Measurements from ENCODE around the gene SULT2A1. TPM values are rescaled to one million over a fixed set of nuclear protein-coding genes. Genes with fewer than 3 reads are reported as not detected.
"Not testable (repeated sequence)": the region's sequence is repeated elsewhere in the genome, so short reads cannot be mapped to it uniquely, and the experiment has no call there.

SULT2A1 gene, protein sequence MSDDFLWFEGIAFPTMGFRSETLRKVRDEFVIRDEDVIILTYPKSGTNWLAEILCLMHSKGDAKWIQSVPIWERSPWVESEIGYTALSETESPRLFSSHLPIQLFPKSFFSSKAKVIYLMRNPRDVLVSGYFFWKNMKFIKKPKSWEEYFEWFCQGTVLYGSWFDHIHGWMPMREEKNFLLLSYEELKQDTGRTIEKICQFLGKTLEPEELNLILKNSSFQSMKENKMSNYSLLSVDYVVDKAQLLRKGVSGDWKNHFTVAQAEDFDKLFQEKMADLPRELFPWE
- not detected for total RNA-seq

DNA sequence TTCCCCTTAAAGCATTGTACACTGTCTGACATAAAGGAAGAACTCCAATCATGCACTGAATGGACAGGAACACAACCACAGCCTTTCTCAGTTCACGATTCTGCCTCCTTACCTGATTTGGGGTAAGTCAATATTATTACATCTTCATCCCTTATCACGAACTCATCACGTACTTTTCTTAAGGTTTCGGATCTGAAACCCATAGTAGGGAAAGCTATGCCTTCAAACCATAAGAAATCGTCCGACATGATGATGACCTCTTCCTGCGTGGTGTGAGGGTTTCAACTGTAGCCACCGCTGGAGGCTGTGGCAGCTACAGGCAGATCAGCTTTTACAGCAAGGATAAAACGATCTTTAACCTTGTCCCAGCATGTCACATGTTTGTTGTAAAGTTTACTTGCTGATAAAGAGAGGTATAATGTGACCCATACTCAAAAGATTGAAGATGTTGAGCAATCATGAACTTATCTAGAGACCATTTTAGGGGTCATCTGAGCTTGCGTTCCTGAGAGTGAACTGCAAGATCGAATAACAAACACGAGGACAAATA, at the start of gene SULT2A1:
SULT2A1 (minus strand) TSS at position 306 of the 550 bp plus-strand sequence; CDS start at position 248, 58 bp downstream.
- H3K27me3 ChIP-seq: no peaks in the 10 kb centered on the region
- no peaks in the 10 kb centered on the region for H3K36me3 ChIP-seq
- no peak within 1 kb of the TSS for H3K27ac ChIP-seq
- TF ChIP-seq, protein P1, sequence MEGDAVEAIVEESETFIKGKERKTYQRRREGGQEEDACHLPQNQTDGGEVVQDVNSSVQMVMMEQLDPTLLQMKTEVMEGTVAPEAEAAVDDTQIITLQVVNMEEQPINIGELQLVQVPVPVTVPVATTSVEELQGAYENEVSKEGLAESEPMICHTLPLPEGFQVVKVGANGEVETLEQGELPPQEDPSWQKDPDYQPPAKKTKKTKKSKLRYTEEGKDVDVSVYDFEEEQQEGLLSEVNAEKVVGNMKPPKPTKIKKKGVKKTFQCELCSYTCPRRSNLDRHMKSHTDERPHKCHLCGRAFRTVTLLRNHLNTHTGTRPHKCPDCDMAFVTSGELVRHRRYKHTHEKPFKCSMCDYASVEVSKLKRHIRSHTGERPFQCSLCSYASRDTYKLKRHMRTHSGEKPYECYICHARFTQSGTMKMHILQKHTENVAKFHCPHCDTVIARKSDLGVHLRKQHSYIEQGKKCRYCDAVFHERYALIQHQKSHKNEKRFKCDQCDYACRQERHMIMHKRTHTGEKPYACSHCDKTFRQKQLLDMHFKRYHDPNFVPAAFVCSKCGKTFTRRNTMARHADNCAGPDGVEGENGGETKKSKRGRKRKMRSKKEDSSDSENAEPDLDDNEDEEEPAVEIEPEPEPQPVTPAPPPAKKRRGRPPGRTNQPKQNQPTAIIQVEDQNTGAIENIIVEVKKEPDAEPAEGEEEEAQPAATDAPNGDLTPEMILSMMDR (IDR thresholded peaks at IDR 0.05): no peak
- H3K4me1 ChIP-seq: no peaks in the 10 kb centered on the region
- no peak for DNase-seq (ENCODE audit: low spot score)
- no peak within 1 kb of the TSS for H3K4me3 ChIP-seq
- H3K9me3 ChIP-seq: no peaks in the 10 kb centered on the region

DNA sequence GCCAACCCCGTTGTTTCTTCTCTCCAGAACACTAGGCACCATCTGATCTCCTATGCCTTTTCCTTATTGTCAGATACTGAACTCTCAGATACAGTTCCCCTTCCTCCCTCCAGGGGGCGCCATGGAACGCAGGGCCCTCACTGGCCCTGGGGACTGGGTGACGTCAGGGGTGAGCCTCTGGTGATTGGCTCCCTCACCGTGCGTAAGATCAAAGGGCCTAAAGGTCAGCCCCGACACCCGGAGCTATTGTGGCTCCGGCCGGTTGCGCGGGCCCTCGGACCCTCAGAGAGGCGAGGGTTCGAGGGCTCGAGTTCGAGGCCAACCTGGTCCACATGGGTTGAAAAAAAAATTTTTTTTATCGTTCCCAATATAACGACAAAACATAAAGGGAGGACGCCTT, 42.5 kb upstream of the SULT2A1 start:
- H3K27me3 ChIP-seq; H3K4me3 ChIP-seq; H3K27ac ChIP-seq; H3K9me3 ChIP-seq; H3K4me1 ChIP-seq; H3K36me3 ChIP-seq; DNase-seq (ENCODE audit: low spot score): not testable (repeated sequence)

DNA sequence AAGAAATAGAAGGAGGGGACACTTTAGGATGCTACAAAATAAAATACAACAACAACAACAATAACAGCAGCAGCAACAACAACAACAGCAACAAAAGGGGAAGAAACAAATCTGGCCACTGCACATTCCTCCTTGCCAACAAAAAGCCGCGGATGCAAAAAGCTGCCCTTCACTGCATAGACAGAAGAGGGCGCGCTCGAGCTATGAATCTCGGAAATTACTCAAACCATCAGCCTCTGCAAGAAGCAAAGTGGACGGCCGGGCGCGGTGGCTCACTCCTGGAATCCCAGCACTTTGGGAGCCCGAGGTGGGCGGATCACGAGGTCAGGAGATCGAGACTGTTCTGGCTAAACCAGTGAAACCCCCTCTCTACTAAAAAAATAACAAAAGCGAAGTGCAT, 34.0 kb upstream of the SULT2A1 start:
- H3K27ac ChIP-seq; H3K4me3 ChIP-seq; H3K9me3 ChIP-seq; H3K36me3 ChIP-seq; H3K4me1 ChIP-seq; DNase-seq (ENCODE audit: low spot score); H3K27me3 ChIP-seq: not testable (repeated sequence)
- TF ChIP-seq, protein P1 (IDR thresholded peaks at IDR 0.05): peak; percentile 44 to 82

DNA sequence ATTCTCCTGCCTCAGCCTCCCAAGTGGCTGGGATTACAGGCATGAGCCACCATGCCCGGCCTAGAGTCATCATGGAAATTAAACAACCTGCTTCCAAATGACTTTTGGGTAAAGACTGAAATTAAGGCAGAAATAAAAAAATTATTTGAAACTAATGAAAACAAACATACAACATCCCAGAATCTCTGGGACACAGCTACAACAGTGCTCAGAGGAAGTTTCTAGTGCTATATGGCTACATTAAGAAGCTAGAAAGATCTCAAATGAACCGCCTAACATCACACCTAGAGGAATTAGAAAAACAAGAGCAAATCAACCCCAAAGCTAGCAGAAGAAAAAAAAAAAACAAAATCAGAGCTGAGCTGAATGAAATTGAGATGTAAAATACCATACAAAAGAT, 24.1 kb upstream of the SULT2A1 start:
- H3K27me3 ChIP-seq; H3K4me3 ChIP-seq; DNase-seq (ENCODE audit: low spot score); H3K36me3 ChIP-seq; H3K9me3 ChIP-seq; H3K4me1 ChIP-seq; H3K27ac ChIP-seq: not testable (repeated sequence)

DNA sequence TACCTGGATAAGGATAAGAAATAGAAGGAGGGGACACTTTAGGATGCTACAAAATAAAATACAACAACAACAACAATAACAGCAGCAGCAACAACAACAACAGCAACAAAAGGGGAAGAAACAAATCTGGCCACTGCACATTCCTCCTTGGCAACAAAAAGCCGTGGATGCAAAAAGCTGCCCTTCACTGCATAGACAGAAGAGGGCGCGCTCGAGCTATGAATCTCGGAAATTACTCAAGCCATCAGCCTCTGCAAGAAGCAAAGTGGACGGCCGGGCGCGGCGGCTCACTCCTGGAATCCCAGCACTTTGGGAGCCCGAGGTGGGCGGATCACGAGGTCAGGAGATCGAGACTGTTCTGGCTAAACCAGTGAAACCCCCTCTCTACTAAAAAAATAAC, 23.2 kb upstream of the SULT2A1 start:
- TF ChIP-seq, protein P1 (IDR thresholded peaks at IDR 0.05): peak; percentile 43 to 71
- not testable (repeated sequence) for H3K36me3 ChIP-seq, H3K9me3 ChIP-seq, H3K27me3 ChIP-seq, H3K4me1 ChIP-seq, H3K27ac ChIP-seq, H3K4me3 ChIP-seq
- peak; percentile 98 for DNase-seq (ENCODE audit: low spot score)

DNA sequence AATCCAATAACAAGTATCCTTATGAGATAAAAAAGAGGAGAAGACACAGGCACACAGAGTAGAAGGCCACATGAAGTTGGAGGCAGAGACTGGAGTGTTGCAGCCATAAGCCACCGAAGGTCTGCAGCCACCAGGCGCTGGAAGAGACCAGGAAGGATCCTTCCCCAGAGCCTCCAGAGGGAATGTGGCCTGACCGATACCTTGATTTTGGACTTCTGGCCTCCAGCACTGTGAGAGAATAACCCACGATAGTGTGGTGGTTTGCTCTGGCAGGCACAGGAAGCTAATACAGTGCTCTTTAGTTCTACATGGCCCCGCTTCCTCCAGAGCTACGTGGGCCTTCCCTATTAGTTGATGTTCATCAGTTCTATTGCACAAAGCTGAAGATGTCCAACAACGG, 15.3 kb upstream of the SULT2A1 start:
- peak; percentile 4 for DNase-seq (ENCODE audit: low spot score)
- Histone ChIP-seq H3K4me3 (no peak overlapping the region), H3K4me1 (no peaks in the 10 kb centered on the region), H3K36me3 (no peaks in the 10 kb centered on the region), H3K9me3 (peaks cover under 1 to 5% of the 10 kb centered on the region in 2 donors), H3K27ac (no peak overlapping the region), H3K27me3 (no peaks in the 10 kb centered on the region)
- TF ChIP-seq, protein P1 (IDR thresholded peaks at IDR 0.05): no peak

DNA sequence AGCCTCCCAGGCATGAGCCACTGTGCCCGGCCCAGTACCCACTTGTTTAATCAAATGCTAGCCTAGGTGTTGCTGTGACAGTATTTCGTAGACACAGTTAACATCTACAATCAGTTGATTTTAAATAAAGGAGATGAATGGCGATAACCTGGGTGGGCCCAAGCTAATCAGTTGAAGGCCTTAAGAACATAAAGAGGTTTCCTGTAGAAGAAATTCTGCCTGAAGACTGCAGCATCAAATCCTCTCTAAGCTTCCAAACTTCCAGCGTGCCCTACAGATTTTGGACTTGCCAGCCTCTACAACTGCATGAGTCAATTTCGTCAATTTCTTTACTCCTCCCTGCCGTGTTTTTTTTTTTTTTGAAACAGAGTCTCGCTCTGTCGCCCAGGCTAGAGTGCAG, 13.2 kb upstream of the SULT2A1 start:
- Histone ChIP-seq H3K36me3 (no peaks in the 10 kb centered on the region), H3K4me1 (no peaks in the 10 kb centered on the region), H3K27me3 (no peaks in the 10 kb centered on the region), H3K27ac (no peak overlapping the region), H3K4me3 (no peak overlapping the region), H3K9me3 (peaks cover 4 to 17% of the 10 kb centered on the region in 2 donors)
- TF ChIP-seq, protein P1 (IDR thresholded peaks at IDR 0.05): no peak
- no peak for DNase-seq (ENCODE audit: low spot score)
